GM19193 (cell line): ENCODE results near the gene SNCB.

ENCODE experiments used
- POLR2A ChIP-seq: IDR thresholded peaks from 4 replicates; pipeline ENCODE4 v1.6.1; 2011; ENCODE audit not compliant: insufficient read depth, insufficient read length; ENCODE audit errors: extremely low read depth

Gene SNCB

GRCh38 chr5:176642675-176643490, 12.5 kb upstream of the SNCB start:
- TF ChIP-seq POLR2A, result no peak

GRCh38 chr5:176640616-176641015, 10.3 kb upstream of the SNCB start:
- TF ChIP-seq POLR2A, result no peak

- no peak for TF ChIP-seq POLR2A
Measured at GRCh38 chr5:176639981-176640380, 9.6 kb upstream of the SNCB start.

GRCh38 chr5:176639208-176639607, 8.9 kb upstream of the SNCB start:
- TF ChIP-seq POLR2A, result no peak

GRCh38 chr5:176638437-176638836, 8.1 kb upstream of the SNCB start:
- no peak for TF ChIP-seq POLR2A

- TF ChIP-seq POLR2A, result no peak
Measured at GRCh38 chr5:176637556-176637955, 7.2 kb upstream of the SNCB start.

- TF ChIP-seq POLR2A, result no peak
Measured at GRCh38 chr5:176636426-176636825, 6.1 kb upstream of the SNCB start.

GRCh38 chr5:176633598-176633997, 3.3 kb upstream of the SNCB start:
- TF ChIP-seq POLR2A, result no peak

- TF ChIP-seq POLR2A, result no peak
Measured at GRCh38 chr5:176632745-176633144, 2.4 kb upstream of the SNCB start.

- TF ChIP-seq POLR2A, result no peak
Measured at GRCh38 chr5:176631383-176632200, 1.3 kb upstream of the SNCB start.

- no peak for TF ChIP-seq POLR2A
Measured at GRCh38 chr5:176630681-176631222, 418 bp upstream of the SNCB start.

GRCh38 chr5:176629317-176629852, 949 bp downstream of the SNCB start:
- TF ChIP-seq POLR2A, result no peak

GRCh38 chr5:176628406-176629228, 1.7 kb downstream of the SNCB start:
- no peak for TF ChIP-seq POLR2A

GRCh38 chr5:176627582-176627981, 2.8 kb downstream of the SNCB start:
- no peak for TF ChIP-seq POLR2A

GRCh38 chr5:176626876-176627236, 3.5 kb downstream of the SNCB start:
- TF ChIP-seq POLR2A, result no peak
